8988T (cell line): ENCODE measurements around the gene NEK1.
"Not testable (repeated sequence)": the region's sequence is repeated elsewhere in the genome, so short reads cannot be mapped to it uniquely, and the experiment has no call there.

Experiments
- DNase-seq: peaks from one replicate; pipeline ENCODE4 v3.0.0; 2011

The NEK1 gene

GRCh38 chr4:169627307-169627706 is 14.9 kb upstream of the NEK1 start:
- no peak for DNase-seq

GRCh38 chr4:169626331-169627282 is 14.2 kb upstream of the NEK1 start:
- DNase-seq, result no peak

DNA sequence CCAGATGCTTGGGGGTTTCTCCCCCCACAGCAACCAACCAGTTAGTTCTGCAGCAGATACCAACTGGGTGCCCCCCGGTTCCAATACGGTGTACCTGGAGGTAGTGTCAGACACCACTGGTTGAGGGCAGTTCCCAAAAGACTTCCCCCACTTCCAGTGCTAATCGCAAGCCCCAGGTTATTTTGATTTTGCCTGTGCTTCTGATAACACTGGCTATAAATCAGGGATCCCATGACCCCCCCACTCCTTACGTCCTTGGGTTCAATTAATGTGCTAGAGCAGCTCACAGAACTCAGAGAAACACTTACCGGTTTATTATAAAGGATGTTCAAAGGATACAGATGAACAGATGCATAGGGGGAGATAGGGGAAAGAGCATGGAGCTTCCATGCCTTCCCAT is 13.5 kb upstream of the NEK1 start:
- DNase-seq, result no peak

GRCh38 chr4:169624012-169624411 is 11.6 kb upstream of the NEK1 start:
- DNase-seq, result not testable (repeated sequence)

GRCh38 chr4:169622566-169622965 is 10.2 kb upstream of the NEK1 start:
- no peak for DNase-seq

- no peak for DNase-seq
Measured at GRCh38 chr4:169621731-169622492, 9.5 kb upstream of the NEK1 start.

DNA sequence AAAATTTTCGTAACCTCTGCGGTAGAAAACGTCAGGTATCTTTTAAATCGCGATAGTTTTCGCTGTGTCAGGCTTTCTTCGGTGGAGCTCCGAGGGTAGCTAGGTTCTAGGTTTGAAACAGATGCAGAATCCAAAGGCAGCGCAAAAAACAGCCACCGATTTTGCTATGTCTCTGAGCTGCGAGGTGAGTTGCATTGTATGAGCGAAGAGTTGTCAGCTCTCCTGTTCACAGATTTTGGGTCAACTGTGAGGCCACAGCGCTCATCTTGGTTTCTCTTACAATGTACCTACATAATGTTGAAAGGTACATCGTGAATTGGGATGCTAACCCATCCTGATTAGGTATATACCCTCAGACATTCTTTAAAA is 8.5 kb upstream of the NEK1 start:
- DNase-seq, result no peak

DNA sequence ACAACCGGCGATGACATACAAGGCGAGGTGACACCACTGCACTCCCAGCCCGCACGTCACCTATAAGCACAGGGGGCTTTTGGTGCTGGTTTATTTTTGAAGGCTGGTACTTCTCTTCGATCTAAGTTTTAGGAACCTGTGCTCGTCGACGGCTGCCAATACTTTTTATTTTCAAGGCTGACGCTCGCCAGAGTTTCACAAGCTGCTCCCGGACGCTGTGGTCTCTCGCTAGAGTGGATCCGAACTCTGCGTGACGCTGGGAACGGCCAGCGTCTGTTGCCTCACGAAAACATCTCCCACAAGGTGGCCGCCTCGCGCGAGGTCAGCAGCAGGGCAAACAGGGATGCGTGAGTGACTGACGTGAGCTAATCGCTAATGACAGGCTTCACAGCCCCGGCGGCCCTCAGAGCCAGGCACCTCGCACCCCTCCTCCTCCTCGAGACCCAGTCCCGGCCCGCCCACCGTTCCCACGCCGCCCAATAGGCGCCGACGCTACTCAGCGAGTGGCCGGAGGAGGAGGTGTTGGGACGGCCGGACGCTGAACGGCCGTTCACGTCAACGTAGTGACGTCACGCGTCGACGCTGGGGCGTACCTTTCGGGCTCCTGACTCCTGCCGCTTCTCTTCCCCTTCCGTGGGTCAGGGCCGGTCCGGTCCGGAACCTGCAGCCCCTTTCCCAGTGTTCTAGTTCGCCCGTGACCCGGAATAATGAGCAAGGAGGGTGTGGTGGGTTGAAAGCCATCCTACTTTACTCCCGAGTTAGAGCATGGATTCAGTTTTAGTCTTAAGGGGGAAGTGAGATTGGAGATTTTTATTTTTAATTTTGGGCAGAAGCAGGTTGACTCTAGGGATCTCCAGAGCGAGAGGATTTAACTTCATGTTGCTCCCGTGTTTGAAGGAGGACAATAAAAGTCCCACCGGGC is 7.8 kb upstream of the NEK1 start, which contains the start of gene CLCN3:
Gene CLCN3 (plus strand): TSS at position 621 of the 922 bp plus-strand sequence. CDS start 15,351 bp downstream, outside the sequence.
- peak; percentile 46 for DNase-seq

DNA sequence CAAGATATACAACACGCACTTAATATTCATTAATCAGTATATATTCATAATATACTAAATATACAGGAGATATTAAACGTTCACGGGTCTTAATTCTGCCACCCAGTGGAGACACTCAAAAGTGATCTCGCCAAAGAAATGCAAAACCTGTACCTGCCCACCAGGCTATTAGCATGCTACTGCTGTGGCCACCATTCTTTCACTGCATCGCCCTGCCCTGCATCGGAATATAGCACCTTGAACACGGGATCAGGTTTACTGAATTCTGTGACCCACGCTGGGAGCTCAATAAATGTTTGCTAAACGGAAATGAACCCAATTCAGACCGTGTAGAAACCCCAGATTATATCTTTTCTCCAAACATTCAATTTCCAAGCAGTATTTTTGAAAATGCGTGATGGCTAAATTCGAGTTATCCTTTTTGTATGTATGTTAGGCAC is 7.2 kb upstream of the NEK1 start:
- DNase-seq, result no peak

- no peak for DNase-seq
Measured at GRCh38 chr4:169618986-169619385, 6.6 kb upstream of the NEK1 start.

GRCh38 chr4:169618286-169618685 is 5.9 kb upstream of the NEK1 start:
- DNase-seq, result no peak

GRCh38 chr4:169617306-169617705 is 4.9 kb upstream of the NEK1 start:
- DNase-seq, result no peak

DNA sequence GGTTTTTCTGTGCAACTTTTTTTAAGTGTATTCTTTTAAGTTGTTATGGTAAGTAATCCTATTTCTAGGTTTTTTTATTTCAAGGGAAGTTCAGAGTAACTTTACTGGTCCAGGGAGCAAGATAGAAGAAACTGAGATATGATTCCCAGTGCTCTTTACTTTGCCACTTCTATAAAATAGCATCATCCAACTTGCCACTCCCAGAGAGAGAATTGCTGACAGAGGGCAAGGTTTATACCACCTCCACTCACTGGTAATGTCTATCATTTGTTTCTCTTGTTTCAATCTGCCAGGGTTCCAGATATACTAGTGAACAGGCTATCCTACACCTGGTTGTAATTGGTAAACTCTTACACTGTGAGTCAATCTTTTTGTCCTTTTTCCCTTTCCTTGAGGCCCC is 4.5 kb upstream of the NEK1 start:
- no peak for DNase-seq

GRCh38 chr4:169615467-169616106 is 3.2 kb upstream of the NEK1 start:
- no peak for DNase-seq

DNA sequence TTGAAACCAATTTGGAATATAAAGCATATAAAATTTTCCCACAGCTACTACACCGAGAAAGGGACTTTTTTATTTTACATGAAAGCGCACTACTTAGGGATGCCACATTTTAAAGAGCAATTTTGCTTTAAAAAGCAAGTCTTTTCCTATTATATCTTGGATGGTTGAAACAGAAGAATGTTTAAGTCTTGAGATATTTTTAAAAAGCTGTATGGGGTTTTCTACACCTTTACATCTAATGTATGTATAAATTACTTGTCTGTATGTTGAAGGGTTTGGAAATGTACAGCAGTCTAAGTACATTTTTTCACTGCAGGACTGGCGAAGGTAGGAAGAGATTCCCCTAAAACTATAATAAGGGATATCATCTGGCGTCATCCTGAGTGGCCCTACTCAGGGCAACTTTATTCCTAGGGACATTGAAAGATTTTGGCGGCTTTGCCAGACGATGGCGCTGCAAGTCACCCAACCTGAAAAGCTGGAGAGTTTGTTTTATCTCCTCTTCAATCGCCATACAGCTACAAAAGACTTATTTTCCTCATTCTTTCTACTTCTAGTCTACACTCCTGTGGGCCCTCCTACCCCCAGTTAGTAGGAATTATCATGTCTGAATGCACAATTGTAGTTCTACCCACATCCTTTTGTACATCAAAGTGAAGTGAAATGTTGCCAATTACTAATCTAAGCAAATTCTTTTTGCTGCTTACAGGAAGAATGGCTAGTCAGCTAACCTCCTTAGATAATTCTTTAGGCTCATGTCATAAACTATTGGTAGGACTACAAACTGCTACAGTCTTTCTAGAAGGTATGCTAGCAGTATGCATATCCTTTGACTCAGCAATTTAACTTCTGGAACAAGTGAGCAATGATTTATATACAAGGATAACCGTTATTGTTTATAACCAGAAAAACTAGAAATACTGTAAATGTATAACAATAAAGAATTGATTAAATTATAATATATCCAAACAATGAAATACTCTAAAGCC is 782 bp upstream of the NEK1 start:
- no peak for DNase-seq

DNA sequence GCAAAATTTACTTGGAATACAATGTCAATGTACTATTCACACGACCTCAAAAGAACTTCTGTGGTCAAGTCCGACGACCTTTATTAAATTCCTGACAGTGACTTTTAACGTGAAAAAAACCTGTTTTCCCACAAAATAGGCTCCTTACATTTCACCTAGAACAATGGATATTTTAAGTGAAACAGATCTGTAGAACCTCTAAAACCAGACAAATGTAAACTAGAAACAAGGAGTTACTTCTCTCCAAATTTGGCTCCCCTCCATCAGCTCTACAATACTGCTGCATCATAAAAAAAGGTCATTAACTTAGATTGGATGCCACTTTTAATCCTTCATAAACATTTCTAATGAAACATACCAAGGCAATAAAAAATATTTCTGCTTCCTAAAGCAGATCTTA is 1.2 kb downstream of the NEK1 start:
- no peak for DNase-seq

GRCh38 chr4:169604903-169605331 is 7.5 kb downstream of the NEK1 start:
- DNase-seq, result no peak

- no peak for DNase-seq
Measured at GRCh38 chr4:169604131-169604900, 8.1 kb downstream of the NEK1 start.

GRCh38 chr4:169603312-169603711 is 9.1 kb downstream of the NEK1 start:
- no peak for DNase-seq
